Stimulated activated naive CD8-positive, alpha-beta T cell treated with anti-CD3 and anti-CD28 coated beads, Interleukin-15, Interleukin-2, amounts not matched to agents 100 ng/mL and 50 ng/mL, for 24 hours (primary cell): ENCODE measurements around the gene TXNDC9.
"Not testable (repeated sequence)": the region's sequence is repeated elsewhere in the genome, so short reads cannot be mapped to it uniquely, and the experiment has no call there.

Experiments
- H3K27ac Mint-ChIP-seq: one replicate; pipeline ENCODE4 v1.8.0; 2021; ENCODE audit warnings: mild to moderate bottlenecking, mixed read lengths
- H3K27me3 Mint-ChIP-seq: one replicate; pipeline ENCODE4 v1.8.0; 2021; ENCODE audit warnings: mixed read lengths
- H3K36me3 Mint-ChIP-seq: one replicate; pipeline ENCODE4 v1.8.0; 2021; ENCODE audit warnings: low read depth, mixed read lengths
- H3K4me1 Mint-ChIP-seq: one replicate; pipeline ENCODE4 v1.8.0; 2021; ENCODE audit warnings: low read depth, mixed read lengths
- H3K4me3 Mint-ChIP-seq: one replicate; pipeline ENCODE4 v1.8.0; 2021; ENCODE audit warnings: mild to moderate bottlenecking, mixed read lengths
- H3K9me3 Mint-ChIP-seq: one replicate; pipeline ENCODE4 v1.8.0; 2021; ENCODE audit warnings: mixed read lengths

TXNDC9 gene, protein sequence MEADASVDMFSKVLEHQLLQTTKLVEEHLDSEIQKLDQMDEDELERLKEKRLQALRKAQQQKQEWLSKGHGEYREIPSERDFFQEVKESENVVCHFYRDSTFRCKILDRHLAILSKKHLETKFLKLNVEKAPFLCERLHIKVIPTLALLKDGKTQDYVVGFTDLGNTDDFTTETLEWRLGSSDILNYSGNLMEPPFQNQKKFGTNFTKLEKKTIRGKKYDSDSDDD

DNA sequence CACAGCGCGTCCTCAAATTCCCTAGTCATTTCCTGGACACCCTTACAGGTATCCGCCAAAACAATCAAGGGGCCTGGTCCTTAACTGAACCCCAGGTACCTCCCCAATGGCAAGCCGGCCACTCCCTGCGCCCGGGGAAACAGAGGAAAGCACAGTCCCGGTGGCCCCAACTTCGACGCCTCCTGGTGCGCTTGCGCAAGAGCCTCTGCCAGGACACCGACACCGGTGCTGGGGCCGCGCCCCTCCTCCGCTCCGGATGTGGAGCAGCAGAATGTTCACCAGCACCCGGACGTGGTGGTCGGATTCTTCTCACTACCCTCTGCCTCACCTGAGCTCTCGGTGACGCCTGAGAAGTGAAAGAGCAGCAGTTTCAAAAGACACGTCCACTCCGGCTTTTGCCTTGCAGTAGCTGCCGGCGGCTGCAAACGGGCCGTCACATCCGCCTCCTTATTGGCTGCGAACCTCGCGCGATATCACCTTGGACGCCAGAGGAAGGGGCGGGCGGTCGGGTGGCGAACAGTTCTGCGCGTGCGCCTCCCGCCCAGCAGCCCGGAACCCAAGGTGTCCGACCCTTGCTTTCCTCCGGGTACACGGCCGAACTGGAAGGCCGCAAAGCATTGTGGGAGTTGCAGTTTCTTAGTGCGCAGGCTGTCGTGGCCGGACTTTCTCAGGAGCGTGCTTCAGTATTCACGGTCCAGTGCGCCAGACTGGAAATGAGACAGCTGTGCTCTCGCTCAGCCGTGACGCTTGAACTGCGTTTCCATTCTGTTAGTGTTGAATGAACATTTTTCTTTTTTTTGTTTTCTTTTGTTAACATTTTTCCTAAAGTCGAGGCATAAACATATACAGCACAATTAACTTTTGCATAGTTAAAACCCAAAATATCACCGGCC lies at the start of gene TXNDC9:
Gene TXNDC9 (minus strand): TSS at position 423 of the 893 bp plus-strand sequence. CDS start 3,123 bp downstream, outside the sequence.
- no peaks in the 10 kb centered on the region for H3K9me3 Mint-ChIP-seq
- no peak within 1 kb of the TSS for H3K27ac Mint-ChIP-seq
- H3K36me3 Mint-ChIP-seq, result peaks cover 29% of the 10 kb centered on the region
- peaks cover 49% of the 10 kb centered on the region for H3K4me1 Mint-ChIP-seq
- H3K27me3 Mint-ChIP-seq, result no peaks in the 10 kb centered on the region
- no peak within 1 kb of the TSS for H3K4me3 Mint-ChIP-seq

DNA sequence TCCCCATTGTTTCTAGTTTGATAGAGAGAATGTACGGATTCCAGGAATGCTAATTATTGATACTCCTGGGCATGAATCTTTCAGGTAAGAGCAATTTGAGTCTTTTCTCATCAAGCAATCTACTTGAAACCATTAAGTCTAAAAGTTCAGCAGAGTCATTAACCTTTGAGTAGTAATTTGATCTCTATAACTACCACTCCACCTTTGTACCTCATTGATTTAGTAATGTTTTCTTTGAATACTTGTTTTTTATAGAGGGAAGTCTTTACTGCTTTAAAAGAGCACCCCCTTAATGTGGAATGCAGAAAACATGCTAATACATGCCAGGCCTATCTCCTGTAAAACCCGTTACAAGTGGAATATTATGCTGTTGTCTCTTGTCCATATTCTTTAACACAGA lies 46.0 kb upstream of the TXNDC9 start:
- Mint-ChIP-seq H3K36me3 (peaks cover 82% of the 10 kb centered on the region), H3K27ac (no peak overlapping the region), H3K27me3 (no peaks in the 10 kb centered on the region), H3K4me3 (no peak overlapping the region), H3K9me3 (no peaks in the 10 kb centered on the region), H3K4me1 (peaks cover 23% of the 10 kb centered on the region)

DNA sequence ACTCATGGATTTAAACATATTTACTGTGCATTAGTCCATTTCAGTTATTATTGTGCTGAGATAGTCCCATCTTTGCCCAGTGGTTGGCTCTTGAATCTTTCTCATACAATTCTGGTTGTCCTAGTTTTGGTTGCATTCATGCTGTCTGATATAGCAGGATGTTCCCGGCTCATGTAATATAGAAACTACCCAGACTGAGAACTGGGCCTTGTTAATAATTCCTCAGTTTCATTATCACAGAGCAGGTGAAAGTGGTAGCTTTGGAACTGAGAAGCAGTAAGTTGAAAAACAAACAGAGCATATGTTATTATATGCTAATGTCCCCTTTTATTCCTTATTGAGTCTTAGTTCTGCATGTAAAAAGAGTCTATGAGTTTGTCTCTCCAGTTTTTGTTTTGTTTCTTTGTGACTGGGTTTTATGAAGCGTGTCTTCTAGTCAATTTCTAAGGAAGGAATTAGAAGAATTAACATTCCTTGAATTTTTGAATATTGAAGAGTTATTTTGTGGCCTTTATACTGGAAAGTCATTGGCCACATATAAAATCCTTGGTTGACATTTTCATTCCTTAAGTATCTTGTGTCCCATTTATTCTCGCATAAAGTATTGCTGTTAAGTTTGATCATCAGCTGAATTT lies 44.4 kb upstream of the TXNDC9 start:
- peaks cover 31% of the 10 kb centered on the region for H3K4me1 Mint-ChIP-seq
- H3K27me3 Mint-ChIP-seq, result no peaks in the 10 kb centered on the region
- peak overlapping the region; percentile 34 for H3K27ac Mint-ChIP-seq
- H3K4me3 Mint-ChIP-seq, result no peak overlapping the region
- peaks cover 85% of the 10 kb centered on the region for H3K36me3 Mint-ChIP-seq
- no peaks in the 10 kb centered on the region for H3K9me3 Mint-ChIP-seq

DNA sequence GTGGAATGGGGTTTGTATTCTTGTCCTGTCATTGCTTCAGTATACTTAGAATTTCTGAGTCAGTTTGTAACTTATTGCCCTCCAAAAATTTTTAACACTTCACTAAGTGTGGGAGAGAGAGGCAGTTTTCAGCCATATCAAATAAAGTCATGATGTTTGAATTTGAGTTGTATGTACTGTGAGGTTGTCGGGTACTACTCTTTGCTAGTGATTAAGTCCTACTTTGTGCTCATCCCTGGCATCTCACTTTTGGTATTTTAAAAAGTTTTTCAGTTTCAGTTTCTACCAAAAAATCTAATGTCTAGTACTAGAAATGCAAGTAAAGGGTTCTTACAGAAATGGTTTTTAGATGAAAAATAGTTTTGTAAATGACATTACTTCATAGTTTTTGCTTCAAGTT lies 41.7 kb upstream of the TXNDC9 start:
- Mint-ChIP-seq H3K27me3 (no peaks in the 10 kb centered on the region), H3K27ac (peak overlapping the region; percentile 23), H3K4me1 (peaks cover 31% of the 10 kb centered on the region), H3K4me3 (no peak overlapping the region), H3K9me3 (no peaks in the 10 kb centered on the region), H3K36me3 (peaks cover 94% of the 10 kb centered on the region)

DNA sequence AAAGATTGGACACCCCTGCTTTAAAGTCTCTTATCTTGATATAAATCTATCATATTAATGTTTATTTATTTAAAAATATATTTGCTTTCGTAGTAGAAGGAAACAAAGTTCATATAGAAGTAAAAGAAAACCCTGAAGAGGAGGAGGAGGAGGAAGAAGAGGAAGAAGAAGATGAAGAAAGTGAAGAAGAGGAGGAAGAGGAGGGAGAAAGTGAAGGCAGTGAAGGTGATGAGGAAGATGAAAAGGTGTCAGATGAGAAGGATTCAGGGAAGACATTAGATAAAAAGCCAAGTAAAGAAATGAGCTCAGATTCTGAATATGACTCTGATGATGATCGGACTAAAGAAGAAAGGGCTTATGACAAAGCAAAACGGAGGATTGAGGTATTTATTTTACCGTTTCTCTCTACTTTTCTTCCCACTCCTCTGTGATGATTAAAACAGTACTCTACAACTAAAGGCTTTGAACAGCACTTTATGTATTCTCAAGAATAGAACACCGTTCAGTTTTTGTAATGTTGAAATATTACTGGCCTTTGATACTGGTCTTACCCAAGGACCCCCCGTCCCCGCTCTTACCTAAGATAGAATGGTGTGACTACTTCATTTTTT lies 40.2 kb upstream of the TXNDC9 start:
- Mint-ChIP-seq H3K27ac (peak overlapping the region; percentile 78), H3K27me3 (no peaks in the 10 kb centered on the region), H3K36me3 (peaks cover 93% of the 10 kb centered on the region), H3K9me3 (no peaks in the 10 kb centered on the region), H3K4me1 (peaks cover 31% of the 10 kb centered on the region), H3K4me3 (no peak overlapping the region)

DNA sequence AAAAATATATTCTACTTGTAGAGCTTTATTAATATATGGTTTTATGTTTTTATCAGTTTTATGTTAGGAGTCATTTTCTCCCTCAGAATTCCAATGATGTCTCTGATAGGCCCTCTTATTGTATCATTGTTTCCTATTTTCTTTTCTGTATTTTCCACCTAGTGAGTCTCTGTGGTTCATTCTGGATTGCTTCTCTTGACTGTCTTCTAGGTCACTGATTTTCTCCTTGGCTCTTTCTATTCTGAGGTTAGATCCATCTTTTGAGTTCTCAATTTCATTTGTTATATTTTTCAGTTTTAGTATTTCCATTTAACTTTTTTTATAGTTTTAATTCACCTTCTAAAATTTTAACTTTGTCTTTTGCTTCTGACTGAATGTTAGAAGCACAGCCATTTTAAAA lies 38.6 kb upstream of the TXNDC9 start:
- H3K9me3 Mint-ChIP-seq, result no peaks in the 10 kb centered on the region
- H3K4me3 Mint-ChIP-seq, result no peak overlapping the region
- H3K36me3 Mint-ChIP-seq, result peaks cover 88% of the 10 kb centered on the region
- no peaks in the 10 kb centered on the region for H3K27me3 Mint-ChIP-seq
- peak overlapping the region; percentile 32 for H3K27ac Mint-ChIP-seq
- H3K4me1 Mint-ChIP-seq, result peaks cover 22% of the 10 kb centered on the region

DNA sequence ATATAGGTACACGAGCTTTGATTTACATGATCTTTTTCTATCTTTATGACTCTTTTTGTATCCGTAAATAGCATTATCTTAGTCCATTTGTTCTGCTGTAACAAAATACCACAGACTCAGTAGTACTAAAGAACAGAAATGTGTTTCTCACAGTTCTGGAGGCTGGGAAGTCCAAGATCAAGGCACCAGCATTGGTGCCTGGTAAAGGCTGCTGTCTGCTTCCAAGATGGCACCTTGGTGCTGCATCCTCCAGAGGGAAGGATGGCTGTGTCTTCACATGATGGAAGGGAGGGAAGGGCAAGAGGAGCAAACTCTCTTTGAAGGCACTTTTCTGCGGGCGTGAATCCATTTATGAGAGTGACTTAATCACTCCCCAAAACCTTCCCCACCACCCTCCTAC lies 37.0 kb upstream of the TXNDC9 start:
- H3K4me3 Mint-ChIP-seq, result no peak overlapping the region
- H3K4me1 Mint-ChIP-seq, result peaks cover 18% of the 10 kb centered on the region
- no peak overlapping the region for H3K27ac Mint-ChIP-seq
- no peaks in the 10 kb centered on the region for H3K27me3 Mint-ChIP-seq
- H3K36me3 Mint-ChIP-seq, result peaks cover 89% of the 10 kb centered on the region
- no peaks in the 10 kb centered on the region for H3K9me3 Mint-ChIP-seq

DNA sequence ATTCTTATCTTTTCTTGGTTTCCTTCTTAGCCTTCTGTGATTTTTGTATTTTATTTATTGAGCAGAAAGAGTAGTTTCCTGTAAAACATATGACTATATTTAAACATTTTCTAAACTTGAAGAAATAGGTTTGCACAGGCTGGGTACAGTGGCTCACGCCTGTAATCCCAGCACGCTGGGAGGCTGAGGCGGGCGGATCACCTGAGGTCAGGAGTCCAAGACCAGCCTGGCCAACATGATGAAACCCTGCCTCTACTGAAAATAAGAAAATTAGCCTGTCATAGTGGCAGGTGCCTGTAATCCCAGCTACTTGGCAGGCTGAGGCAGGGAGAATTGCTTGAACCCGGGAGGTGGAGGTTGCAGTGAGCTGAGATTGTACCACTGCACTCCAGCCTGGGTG lies 32.7 kb upstream of the TXNDC9 start:
- not testable (repeated sequence) for H3K27me3 Mint-ChIP-seq, H3K27ac Mint-ChIP-seq, H3K4me1 Mint-ChIP-seq, H3K9me3 Mint-ChIP-seq, H3K4me3 Mint-ChIP-seq
- H3K36me3 Mint-ChIP-seq, result peaks cover 85% of the 10 kb centered on the region

DNA sequence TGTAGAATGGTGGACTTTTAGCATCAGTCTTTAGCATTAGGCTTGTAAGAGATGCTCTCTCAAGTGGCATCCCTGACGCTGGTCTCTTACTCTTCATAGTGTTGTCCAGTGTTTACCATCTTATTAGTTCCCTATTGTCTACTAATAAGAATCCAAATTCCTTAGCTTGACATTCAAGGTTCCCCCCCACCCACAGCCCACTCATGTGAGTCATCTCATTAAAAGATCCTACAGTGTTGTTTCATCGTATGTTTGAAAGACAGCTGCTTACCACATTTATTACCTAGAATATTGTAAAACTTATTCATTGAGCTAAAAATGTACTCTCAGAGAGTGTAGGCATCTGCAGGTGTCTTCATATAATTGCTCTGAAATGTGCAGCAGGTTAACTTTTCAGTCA lies 29.5 kb upstream of the TXNDC9 start:
- no peak overlapping the region for H3K27ac Mint-ChIP-seq
- no peak overlapping the region for H3K4me3 Mint-ChIP-seq
- H3K9me3 Mint-ChIP-seq, result no peaks in the 10 kb centered on the region
- no peaks in the 10 kb centered on the region for H3K4me1 Mint-ChIP-seq
- no peaks in the 10 kb centered on the region for H3K27me3 Mint-ChIP-seq
- peaks cover 76% of the 10 kb centered on the region for H3K36me3 Mint-ChIP-seq

DNA sequence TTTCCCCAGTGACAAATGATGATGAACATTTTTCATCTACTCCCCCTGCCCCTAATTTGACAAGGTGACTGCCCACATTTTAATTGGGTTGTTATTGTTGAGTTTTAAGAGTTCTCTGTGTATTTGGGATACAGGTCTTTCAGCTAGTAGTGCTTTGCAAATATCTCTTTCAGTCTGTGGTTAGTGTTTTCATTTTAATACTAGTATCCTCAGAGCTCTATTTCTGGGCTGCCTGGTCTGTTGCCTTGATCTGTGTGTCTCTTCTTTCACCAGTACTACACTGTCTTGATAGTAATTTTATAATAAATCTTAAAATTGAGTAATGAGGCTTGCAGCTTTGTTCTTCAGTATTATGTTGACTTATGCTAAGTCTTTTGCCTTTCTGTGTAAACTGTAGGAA lies 20.7 kb upstream of the TXNDC9 start:
- no peak overlapping the region for H3K4me3 Mint-ChIP-seq
- H3K4me1 Mint-ChIP-seq, result peaks cover 47% of the 10 kb centered on the region
- H3K9me3 Mint-ChIP-seq, result no peaks in the 10 kb centered on the region
- peaks cover 36% of the 10 kb centered on the region for H3K36me3 Mint-ChIP-seq
- no peaks in the 10 kb centered on the region for H3K27me3 Mint-ChIP-seq
- H3K27ac Mint-ChIP-seq, result no peak overlapping the region

DNA sequence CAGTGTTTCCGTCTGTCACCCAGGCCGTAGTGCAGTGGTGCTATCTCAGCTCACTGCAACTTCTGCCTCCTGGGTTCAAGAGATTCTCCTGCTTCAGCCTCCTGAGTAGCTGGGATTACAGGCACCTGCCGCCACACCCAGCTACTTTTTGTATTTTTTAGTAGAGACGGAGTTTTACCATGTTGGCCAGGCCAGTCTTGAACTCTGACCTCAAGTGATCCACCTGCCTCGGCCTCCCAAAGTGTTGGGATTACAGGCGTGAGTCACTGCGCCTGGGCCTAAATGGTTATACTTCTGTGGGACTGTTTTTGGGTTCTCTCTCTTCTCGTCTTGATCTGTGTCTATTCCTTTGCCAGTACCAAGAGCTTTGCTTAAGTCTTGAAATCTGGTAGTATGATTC lies 18.7 kb upstream of the TXNDC9 start:
- H3K27ac Mint-ChIP-seq, H3K4me3 Mint-ChIP-seq, H3K27me3 Mint-ChIP-seq, H3K9me3 Mint-ChIP-seq: not testable (repeated sequence)
- peaks cover 19% of the 10 kb centered on the region for H3K36me3 Mint-ChIP-seq
- H3K4me1 Mint-ChIP-seq, result peaks cover 63% of the 10 kb centered on the region

DNA sequence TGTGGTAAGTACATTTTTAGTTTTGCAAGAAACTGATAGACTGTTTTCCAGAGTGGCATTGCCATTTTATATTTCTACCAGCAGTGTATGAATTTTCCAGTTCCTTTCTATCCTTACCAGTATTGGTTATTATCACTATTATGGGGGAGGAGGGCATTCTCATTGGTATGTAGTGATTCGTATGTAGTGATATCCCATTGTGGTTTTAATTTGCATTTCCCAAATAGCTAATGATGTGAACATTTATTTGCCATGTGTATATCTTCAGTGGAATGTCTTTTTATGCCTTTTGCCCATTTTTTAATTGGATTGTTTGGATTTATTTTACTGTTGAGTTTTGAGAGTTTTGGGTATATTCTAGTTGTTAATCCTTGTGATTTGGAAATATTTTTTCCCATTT lies 17.9 kb upstream of the TXNDC9 start:
- Mint-ChIP-seq H3K4me3 (no peak overlapping the region), H3K36me3 (peaks cover 20% of the 10 kb centered on the region), H3K9me3 (no peaks in the 10 kb centered on the region), H3K4me1 (peaks cover 70% of the 10 kb centered on the region), H3K27ac (no peak overlapping the region), H3K27me3 (no peaks in the 10 kb centered on the region)

DNA sequence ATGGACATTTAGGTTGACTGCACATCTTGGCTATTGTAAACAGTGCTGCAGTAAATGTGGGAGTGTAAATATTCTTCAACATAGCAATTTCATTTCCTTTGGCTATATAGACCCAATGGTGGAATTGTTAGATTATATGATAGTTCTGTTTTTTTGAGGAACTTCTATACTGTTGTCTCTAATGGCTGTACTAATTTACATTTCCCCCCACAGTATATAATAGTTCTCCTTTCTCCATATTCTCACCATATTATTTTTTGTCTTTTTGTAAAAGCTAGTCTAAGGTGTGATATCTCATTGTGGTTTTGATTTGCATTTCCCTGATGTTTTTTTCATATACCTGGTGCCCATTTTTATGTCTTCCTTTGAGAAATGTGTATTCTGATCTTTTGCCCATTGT lies 14.1 kb upstream of the TXNDC9 start:
- H3K27me3 Mint-ChIP-seq, result no peaks in the 10 kb centered on the region

DNA sequence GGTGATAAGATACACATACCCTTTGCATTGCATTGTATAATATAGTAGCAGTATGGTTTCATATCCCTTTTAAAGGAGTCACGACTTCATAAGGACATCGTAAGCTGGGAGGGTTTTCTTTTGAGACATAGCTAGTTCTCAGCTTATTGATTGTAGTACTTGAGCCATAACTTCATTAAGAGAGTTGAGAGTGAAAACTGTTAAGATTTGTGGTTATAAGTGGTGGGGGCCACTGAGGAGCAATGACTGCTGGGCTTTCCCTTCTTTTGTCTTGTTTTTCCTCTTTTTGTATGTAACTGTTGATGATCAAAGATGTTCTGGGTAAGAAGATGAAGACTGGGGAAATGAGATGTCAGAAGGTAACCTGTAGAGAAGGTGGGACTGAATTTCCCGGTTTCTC lies 12.0 kb upstream of the TXNDC9 start:
- Mint-ChIP-seq H3K27ac (peak overlapping the region; percentile 77), H3K36me3 (peaks cover 19% of the 10 kb centered on the region), H3K9me3 (no peaks in the 10 kb centered on the region), H3K4me1 (peaks cover 67% of the 10 kb centered on the region), H3K4me3 (peak overlapping the region; percentile 1), H3K27me3 (no peaks in the 10 kb centered on the region)

More for the DNA sequence above, 14.1 kb upstream of the TXNDC9 start:
- Mint-ChIP-seq H3K27ac (no peak overlapping the region), H3K9me3 (no peaks in the 10 kb centered on the region), H3K4me3 (no peak overlapping the region), H3K36me3 (peaks cover 25% of the 10 kb centered on the region), H3K4me1 (peaks cover 76% of the 10 kb centered on the region)

DNA sequence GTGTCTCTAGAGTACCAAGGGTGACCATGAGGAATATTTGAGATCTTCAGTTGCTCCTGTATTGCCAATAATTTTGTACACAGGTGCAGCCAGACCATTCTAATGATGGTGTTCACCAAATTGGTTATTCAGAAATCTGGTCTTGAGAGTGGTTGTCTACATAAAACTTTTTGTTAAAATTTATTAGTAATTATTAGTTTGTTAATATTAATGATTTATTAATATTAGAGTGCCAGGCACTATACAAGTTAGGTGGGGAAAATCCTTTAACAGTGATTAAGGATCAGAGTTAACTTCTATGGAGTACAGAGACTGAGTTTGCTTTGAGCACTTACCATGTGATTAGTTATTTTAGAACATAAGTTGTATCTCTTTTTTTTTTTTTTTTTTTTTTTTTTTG lies 10.1 kb upstream of the TXNDC9 start:
- H3K9me3 Mint-ChIP-seq, result no peaks in the 10 kb centered on the region
- peaks cover 22% of the 10 kb centered on the region for H3K36me3 Mint-ChIP-seq
- no peaks in the 10 kb centered on the region for H3K27me3 Mint-ChIP-seq
- no peak overlapping the region for H3K4me3 Mint-ChIP-seq
- H3K27ac Mint-ChIP-seq, result no peak overlapping the region
- H3K4me1 Mint-ChIP-seq, result peaks cover 70% of the 10 kb centered on the region
